CD4-positive, alpha-beta T cell treated with Interleukin-6 for 4 hours (primary cell): ENCODE measurements around the gene CDKL5.

ENCODE experiments used
- DNase-seq: peaks from one replicate; pipeline ENCODE4 v3.0.0-alpha.2; 2020; ENCODE audit warnings: mixed read lengths

CDKL5 gene

DNA sequence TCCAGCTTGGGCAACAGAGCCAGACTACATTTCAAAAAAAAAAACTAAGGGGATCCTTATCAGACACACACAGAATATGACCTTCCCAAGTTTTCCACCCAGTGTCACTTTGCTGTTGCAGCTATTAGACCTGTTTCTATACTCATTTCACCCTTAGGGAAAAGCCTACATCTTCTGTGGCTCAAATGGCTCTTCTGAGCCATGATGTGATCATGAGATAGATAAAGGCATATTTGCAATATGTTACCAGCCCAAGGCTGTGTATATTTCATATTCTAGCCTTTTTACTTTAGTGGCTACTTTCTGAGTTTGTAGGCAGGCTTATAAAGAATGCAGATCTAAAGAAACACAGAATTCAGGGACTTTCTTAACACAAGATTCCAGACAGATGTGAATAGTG lies 227.2 kb downstream of the CDKL5 start:
- DNase-seq = no peak

DNA sequence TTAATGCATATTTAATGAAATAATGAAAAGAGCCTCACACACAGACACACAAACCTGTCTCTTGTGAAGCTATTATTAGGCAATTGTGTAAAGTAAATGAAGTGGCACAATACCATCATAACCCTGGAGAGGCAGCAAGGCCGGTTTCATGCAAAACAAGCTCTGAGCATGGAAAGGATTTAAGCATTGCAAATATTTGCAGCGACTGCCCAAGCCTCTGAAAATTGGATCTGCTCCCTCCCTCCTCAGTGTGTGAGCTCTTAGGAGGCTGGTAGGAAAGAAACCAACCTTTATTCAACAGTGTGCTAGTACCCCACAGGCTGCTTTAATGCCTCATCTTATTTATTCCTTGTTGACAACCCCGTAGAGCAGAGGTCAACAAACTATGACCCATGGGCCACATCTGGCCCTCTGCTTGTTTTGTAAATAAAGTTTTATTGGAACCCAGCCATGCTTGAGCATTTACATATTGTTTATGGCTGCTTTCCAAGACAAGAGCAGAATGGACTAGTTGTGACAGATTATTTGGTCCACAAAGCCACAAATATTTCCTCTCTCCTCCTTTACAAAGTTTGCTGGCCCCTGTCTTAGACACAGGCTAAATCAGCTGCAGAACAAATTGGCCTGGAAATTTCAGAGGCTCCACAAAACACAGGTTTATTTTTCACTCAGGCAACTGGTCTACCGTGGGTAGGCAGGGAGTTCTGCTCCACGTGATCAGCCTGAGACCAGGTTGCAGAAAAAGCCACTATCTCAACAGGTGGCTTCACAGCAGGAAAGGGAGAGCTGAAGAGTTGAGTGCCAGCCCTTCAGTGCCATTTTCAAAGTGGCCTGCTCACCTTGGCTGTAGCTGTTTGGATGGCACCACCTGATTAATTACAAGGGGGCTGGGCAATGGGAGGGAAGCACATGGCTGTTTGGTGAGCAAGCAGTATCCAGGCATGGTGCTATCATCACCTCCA lies 229.7 kb downstream of the CDKL5 start:
- no peak for DNase-seq

DNA sequence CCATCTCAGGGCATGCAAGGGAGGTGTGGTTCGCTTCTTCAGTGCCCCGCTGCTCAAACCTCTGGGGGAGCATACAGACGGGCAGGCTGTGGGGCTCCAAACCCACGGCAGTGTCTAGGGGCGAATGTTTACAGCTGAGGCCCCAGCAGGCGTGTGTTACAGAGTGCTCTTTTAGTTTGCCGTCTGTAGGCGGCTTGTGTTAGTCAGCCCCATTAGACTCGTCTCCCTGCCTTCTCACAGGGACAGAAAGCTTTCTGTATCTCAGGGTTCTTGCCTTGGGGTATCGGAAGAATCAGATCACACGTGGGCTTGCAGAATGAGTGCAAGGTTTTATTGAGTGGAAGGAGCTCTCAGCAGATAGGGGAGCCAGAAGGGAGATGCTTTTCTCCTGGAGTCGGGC lies 235.9 kb downstream of the CDKL5 start:
- DNase-seq = no peak

DNA sequence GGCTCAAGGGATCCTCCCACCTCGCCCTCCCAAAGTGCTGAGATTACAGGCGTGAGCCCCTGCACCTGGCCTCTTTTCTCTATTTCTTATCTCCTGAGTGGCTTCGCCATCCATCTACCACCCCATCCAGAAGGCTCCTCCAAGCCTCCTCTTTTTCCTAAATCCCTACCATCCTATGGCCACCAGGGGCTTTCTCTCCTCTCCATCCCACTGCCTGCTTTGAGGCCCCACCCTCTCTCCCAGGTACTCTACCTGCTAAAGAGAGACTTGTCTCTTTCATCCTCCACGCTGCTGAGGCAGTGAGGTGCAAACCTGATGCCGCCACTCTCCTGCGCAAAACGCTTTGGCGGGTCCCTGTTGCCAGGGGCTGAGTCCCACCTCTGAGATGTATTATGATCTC lies 239.5 kb downstream of the CDKL5 start:
- no peak for DNase-seq

DNA sequence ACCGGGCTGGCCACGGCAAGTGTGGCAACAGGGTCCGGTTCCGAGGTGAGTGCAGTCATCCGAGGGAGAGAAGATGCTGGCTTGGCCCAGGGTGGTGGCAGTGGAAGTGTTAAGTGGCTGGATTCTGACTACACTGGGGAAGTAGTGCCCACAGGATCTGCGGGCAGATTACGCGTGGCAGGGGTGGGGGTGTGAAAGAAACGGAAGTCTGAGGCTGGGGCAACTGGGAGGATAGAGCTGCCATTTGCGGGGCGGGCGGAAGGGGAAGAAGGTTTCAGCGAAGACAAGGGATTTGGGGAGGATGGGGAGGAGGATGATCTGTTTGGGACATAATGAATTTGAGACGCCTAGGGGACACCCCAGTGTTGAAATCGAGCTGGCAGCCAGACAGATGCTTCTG lies 241.2 kb downstream of the CDKL5 start:
- DNase-seq = no peak

DNA sequence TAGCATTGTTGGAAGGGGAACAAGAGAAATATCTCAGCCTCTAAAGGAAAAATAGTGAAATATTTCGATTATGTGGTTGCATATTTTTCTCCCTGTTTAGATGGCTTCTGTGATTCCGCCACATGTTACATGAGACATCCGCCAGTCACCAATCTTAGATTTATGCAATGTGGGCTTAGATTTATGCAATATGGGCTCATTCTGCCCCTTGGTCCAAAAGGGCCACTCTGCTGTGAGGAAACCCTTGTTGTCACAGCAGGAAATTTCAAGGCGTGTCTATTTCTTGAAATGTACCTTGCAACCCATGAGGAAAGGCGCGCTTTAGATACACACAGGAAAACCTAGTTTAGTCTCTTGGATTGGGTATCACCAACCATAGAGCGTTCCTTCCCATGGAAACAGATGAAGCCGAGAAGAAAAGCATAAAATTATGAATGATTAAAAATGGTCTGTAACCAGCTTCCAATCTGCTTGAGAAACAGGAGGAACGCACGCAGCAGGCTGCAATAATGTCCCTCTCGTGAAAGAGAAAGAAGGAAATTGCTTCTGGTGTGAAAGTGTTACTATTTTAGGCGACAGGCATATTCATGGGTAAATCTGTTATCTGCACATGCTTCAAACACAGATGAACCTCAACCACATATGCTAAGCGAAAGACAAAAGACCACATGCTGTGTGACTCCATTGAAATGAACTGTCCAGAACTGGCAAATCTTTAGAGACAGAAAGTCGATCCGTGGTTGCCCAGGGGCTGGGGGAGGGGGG lies 242.8 kb downstream of the CDKL5 start:
- no peak for DNase-seq

DNA sequence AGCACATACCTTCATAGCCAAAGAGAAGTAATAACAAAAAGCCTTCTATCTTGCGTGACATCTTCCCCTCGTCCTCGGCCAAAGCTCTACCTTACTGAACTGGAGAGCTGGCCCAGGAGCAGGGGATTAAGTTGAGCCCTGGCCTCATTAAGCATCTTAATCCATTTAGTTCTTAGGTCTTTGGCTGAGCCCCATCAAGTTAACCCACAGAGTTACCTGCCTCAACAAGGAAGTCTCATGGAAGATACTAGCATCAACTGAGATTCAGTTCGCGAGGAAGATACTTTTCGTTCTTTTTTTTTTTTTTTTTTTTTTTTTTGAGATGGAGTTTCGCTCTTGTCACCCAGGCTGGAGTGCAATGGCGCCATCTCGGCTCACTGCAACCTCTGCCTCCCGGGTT lies 246.6 kb downstream of the CDKL5 start, which contains the start of gene RS1:
Gene RS1, minus strand, starts transcription at position 101 of the 400 bp plus-strand sequence. Its CDS starts 40 bp downstream, at position 61.
- no peak for DNase-seq

DNA sequence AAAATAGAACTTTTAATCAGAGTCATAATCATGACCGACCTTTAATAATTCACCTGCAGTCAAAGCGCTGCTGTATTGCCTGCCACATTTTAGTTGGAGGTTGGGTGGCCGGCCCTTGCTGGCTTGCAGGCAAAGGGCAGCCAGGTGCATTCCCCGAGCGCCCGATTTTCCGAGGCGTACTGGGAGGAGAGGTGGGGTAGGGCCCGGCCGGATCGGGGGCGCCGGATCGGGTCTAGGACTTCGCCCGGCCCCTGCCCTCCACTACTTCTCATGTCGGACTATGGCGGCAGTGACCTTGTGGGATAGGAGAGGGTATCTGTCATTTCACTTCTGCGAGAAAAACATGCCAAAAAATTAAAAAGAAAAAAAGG lies 249.0 kb downstream of the CDKL5 start:
- peak; percentile 13 for DNase-seq

DNA sequence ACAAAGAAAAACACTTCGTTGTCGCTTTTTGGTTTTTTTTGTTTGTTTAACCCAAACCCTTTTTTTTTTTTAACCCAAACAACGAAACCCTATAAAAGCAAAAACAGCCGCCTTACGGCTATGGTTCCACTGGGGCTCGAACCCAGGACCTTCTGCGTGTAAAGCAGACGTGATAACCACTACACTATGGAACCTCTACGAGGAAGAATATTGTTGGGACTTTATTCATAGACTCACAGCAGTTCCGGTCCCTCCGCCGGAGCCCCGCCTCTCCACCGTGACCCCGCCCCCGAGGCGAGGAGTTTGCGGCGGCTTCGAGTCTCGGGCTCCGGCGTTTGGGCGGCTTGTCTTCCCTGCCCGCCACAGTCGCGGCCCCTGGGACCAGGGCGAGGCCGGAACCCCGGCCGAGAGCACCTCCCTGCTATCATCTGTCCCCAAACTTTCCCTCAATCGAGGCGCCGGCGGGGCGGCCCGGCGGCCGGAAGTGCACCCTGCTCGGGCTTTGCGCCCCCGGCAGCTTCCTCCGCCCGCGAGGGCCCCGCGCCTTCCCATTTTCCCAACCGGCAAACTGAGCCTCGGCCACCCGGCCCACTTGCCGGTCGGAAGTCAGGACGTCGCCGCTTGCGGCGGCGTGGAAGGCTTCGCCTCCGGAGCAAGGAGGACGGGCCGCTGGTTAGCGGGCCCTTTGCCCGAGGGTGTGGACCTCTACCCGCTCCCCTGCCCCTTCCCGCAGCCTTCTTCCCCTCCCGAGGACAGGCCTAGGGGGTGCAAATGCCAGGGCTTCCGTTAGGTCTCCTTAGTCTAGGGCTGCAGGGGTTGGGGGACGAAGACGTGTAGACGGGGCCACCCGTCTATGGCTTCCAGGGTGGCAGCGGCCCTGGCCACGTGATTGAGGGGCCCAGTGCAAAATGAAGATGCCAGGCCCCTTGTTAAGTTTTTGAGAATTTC lies 249.7 kb downstream of the CDKL5 start:
- peak; percentile 82 for DNase-seq

DNA sequence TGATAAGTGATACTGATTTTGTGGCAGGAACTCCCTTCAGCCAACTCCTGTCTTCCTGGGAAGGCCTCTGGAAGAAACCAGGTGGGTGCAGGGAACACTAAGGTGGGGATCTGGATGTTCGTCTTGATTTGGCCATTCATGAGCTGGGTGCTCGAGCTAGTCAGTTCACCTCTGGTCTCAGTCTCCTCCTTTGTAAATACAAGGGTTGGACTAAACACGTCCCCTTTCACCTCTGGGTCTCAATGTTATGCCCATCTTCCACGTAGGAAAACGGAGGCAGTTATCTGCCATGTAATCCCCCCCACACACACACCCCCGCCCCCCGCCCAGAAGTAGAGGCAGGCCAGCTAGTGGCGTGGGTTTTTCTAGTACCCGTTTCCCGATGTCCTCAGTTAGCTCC lies 250.6 kb downstream of the CDKL5 start:
- DNase-seq = no peak

DNA sequence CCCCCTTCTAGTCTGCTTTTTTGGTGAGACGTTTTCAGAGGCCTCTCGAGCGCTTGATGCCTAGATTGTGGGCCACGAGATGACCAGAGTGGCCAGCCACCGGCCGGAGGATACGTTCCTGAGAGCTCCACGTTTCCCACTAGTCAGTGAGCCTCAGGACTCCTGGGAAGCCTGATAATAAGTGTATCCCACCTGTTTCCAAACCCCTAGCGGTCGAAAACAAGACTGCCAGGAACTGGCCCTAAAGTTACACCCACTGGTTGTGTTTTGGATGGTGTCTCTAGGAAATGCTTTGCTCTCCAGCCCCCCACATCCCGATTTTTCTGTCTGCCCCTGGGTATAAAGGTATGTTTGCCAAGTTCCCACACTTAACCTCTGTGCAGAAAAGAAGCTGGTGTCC lies 251.1 kb downstream of the CDKL5 start:
- DNase-seq = no peak

DNA sequence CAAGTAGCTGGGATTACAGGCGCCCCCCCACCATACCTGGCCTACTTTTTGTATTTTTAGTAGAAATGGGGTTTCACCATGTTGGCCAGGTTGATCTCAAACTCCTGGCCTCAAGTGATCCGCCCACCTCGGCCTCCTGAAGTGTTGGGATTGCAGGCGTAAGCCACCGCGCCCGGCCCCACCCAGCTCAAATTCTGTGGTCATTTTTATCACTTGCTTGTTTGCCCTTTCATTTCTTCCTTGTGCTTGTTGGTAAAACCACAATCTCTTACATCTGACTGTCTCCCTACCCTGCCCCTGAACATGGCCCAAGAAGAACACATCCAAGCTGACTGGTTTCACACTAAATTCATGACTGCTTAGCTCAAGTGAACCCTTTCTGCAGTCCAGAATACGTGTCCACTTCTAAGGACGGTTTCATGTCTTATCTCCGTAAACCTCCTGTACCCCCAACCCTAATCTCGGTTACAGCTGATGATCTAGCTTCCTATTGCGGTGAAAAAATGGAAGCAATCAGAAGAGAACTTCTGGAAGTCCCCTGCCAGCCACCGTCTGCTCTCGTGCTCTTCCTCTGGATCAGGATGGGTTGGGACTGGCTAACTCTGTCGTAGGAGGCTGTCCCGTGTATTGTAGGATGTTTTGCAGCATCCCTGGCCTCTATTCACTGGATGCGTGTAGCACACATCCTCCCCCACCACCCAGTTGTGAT lies 251.9 kb downstream of the CDKL5 start:
- no peak for DNase-seq

DNA sequence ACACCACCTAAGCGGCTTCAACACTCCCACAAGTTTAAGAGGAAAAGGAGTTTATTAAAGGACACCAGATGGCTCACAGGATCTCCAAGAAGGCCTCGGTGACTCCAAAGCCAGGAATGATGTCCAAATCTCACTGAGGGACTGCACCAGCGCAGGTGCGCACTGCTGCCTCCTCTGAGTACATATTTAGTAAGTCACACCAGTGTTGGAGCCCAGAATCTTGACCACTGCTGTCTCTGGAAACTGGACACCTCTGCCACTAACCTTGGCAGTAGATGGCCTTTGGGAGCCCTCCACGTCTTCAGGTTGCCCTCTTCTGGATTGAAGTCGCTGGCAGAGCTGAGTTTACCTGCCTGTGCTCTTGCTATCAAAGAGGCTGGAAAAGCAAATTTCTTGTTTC lies 256.6 kb downstream of the CDKL5 start:
- DNase-seq = no peak

DNA sequence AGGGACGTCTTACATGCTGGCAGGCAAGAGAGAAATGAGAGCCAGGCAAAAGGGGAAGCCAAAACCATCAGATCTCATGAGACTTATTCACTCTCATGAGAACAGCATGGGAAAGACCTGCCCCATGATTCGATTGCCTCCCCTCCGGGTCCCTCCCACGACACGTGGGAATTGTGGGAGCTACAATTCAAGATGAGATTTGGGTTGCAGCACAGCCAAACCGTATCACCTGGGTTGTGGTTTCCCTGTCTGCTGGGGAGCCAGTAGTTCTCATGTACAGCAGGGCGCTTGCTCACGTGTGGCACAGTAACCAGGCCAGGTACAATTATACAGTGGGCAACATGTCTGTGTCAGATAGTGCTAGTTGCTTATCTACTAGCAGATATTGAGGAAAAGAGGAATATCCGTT lies 257.6 kb downstream of the CDKL5 start:
- DNase-seq = no peak

DNA sequence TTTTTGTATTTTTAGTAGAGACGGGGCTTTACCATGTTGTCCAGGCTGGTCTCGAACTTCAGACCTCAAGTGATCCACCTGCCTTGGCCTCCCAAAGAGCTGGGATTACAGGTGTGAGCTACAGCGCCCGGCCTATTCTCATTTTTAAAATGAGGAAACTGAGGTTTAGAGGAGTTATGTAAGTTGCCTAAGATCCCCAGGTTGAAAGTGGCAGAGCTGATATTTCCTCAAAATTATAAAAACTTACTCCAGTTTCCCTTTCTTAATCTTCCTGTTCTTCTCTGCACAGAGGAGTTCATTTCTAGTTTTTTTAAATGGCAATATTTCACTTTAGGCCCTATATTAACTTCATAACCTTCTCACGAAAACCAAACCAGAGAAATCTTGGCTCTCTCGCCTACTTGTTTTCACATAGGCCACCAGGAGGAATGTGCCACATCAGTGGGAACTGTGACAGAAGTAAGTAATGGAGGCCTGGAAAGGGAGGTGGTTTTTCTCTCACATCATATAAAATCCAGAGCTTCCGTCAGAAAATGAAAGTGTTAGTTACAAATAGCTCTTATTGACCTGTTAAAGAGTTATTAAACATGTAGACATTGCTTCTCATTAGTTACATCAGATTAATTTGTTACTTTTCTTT lies 262.6 kb downstream of the CDKL5 start:
- DNase-seq = no peak

DNA sequence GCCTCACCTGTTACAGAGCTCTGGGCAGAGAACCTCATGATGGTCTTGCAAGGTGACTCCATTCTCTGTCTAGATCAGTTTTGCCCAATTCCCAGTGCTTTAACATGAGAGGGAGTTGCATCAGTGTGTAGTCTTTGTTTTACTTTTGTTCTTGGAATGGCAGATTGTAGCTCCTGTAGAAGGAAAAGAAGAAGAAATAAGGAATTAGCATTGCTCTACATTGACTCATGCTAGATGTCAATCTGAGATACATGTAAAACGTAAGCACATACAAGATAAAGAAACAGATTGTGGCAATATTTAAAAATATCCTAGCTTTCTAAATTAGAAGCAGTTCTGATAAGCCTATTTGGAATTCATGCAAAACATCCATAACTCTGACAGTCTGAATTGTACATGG lies 266.0 kb downstream of the CDKL5 start:
- no peak for DNase-seq

DNA sequence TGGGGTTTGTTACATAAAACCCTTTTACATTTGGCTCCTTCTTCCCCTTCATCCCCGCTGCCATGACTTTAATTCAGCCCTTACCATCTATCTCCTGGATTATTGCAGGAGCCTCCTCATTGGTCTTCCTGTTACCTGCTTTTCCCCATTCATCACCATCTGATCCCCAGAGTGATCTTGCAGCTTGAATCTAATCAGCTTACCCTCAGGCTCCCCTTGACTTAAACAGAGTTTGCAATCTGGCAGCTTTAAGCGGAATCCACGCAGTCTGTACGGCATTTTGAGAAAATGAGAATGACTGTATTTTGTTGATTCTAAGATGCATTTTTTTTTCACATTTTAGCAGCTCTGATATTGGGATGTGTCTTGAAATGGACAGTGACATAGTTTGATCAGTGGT lies 267.1 kb downstream of the CDKL5 start:
- DNase-seq = no peak

DNA sequence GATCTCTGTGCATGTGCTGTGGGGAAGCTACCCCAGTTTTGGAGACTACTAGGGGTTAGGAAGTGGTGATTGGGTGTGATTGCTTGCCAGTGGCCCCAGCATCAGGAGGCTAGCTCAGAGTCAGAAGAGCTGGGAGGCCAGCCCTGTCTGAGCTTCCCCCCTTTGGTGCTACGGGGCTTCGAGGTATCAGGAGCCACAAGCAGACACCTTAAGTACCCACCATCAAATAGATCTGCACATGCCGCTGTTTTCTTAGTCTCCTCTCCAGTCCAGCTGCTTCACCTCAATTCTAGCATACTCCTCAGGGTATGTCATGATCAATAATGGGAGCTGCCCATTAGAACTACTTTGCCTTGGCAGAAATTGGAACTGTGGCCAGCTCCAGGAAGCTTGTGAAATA lies 271.2 kb downstream of the CDKL5 start:
- DNase-seq = no peak

DNA sequence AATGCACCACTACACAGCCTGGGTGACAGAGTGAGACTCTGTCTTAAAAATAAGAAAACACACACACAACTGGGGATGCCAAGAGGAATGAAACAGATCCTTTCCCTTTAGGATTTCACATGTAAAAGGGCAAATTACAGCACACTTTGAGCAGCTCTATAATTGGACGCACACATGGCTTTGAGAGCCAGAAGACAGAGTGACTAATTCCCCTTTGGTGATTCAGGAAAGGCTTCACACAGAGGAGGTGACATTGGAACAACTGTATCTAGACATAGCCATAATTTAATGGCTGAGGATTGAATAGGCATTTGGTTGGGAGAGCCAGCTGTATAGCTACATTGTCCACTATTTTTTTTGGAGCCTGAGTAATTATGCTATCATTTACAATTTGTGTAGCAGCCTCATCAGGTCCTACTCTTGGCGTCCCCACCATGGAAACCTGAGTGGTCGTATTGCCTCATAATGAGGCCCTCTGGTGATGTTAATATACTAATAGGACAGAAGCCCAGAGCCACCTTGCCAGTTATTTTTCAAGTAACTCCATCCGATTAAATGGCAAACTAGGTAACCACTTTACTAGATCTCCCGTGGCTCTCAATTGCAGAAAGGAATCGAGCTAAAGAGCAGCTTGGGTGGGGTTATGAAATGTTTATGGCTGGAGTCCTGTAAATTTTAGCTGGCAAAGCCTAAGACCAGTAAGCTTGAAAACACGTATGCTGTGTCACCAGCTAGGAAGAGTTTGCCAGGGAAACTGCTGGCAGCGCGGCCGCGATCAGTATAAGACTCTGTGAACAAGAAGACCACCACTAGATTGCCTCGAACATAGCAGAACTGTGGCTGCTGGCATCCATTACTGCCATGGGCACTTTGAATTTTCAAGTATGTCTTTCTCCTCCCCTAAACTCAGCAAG lies 273.6 kb downstream of the CDKL5 start:
- DNase-seq = no peak

DNA sequence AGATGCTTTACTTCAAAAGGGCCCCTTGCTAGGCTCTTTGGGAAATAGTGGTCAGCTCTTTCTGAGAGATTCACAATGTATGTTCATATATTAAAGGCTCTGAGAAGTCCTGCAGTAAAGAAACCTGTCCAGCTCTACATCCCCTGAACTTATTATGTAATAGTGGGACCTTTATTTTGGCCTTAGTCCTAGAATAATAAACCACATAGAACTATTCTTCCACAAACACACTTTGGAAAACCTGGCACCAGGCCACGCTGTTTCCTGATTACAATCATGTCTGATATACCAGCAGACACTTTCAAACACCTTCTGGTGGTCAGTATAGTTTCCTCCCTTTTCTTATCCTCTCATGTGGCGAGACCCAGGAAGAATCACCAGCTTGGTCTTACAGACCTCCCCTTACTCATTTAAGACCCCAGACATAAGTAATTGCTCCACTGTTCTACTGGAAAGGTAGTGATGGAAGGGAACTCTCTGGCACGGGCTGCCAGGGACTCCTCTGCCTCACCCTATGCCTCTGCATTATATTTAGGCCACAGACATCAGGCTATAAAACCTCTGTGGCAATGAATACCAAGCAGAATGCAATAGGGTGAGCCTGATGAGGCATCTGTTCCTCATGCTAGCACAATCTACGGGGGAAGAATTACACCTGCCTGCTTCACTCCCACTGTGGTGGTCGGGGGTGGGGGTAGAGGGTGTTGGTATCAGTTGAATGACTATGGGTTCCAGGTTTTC lies 276.4 kb downstream of the CDKL5 start:
- DNase-seq = no peak
